Measurements from ENCODE around the gene ZBTB7A.
A peak's percentile ranks its signal among the peaks of the same experiment; 100 is the strongest.

ZBTB7A gene

GRCh38 chr19:4094291-4094690 lies 27.6 kb upstream of the ZBTB7A start:
- no peak for DNase-seq (ENCODE audit: low read depth)

GRCh38 chr19:4093643-4094175 lies 27.0 kb upstream of the ZBTB7A start:
- no peak for DNase-seq (ENCODE audit: low read depth)

- no peak for DNase-seq (ENCODE audit: low read depth)
These were observed 23.9 kb upstream of the ZBTB7A start for GRCh38 chr19:4090356-4091220.

- no peak for DNase-seq (ENCODE audit: low read depth)
These were observed 23.2 kb upstream of the ZBTB7A start for GRCh38 chr19:4089946-4090345.

GRCh38 chr19:4089400-4089908 lies 22.8 kb upstream of the ZBTB7A start:
- peak; percentile 24 for DNase-seq (ENCODE audit: low read depth)

GRCh38 chr19:4088975-4089374 lies 22.3 kb upstream of the ZBTB7A start:
- DNase-seq (ENCODE audit: low read depth), result peak; percentile 45

- DNase-seq (ENCODE audit: low read depth), result no peak
These were observed 21.3 kb upstream of the ZBTB7A start for GRCh38 chr19:4087787-4088679.

GRCh38 chr19:4086411-4086867 lies 19.7 kb upstream of the ZBTB7A start:
- DNase-seq (ENCODE audit: low read depth), result no peak

- DNase-seq (ENCODE audit: low read depth), result no peak
These were observed 17.8 kb upstream of the ZBTB7A start for GRCh38 chr19:4084547-4084877.

- no peak for DNase-seq (ENCODE audit: low read depth)
These were observed 17.2 kb upstream of the ZBTB7A start for GRCh38 chr19:4083677-4084546.

- no peak for DNase-seq (ENCODE audit: low read depth)
These were observed 15.5 kb upstream of the ZBTB7A start for GRCh38 chr19:4082172-4082571.

GRCh38 chr19:4081441-4082129 lies 14.9 kb upstream of the ZBTB7A start:
- DNase-seq (ENCODE audit: low read depth), result no peak

GRCh38 chr19:4080473-4080872 lies 13.8 kb upstream of the ZBTB7A start:
- DNase-seq (ENCODE audit: low read depth), result no peak

- no peak for DNase-seq (ENCODE audit: low read depth)
These were observed 11.3 kb upstream of the ZBTB7A start for GRCh38 chr19:4077800-4078684.

GRCh38 chr19:4077007-4077374 lies 10.3 kb upstream of the ZBTB7A start:
- no peak for DNase-seq (ENCODE audit: low read depth)

GRCh38 chr19:4075373-4075772 lies 8.7 kb upstream of the ZBTB7A start:
- DNase-seq (ENCODE audit: low read depth), result no peak

GRCh38 chr19:4071610-4072009 lies 4.9 kb upstream of the ZBTB7A start:
- no peak for DNase-seq (ENCODE audit: low read depth)

GRCh38 chr19:4069331-4069959 lies 2.7 kb upstream of the ZBTB7A start:
- DNase-seq (ENCODE audit: low read depth), result no peak

Measured in activated gamma-delta T cell treated with anti-CD3 and anti-CD28 coated beads, Interleukin-2, amount 50 U/mL, for 16 hours (primary cell).